HUDEP-2 (cell line): Measurements from ENCODE around the gene CAMK1.

Source experiments
- DNase-seq, 76 experiments: peaks; one replicate each; lab custom pipeline; 2025; ENCODE audit not compliant: unreplicated experiment in 76 of 76; lab: John Stamatoyannopoulos, UW

CAMK1 gene

DNA sequence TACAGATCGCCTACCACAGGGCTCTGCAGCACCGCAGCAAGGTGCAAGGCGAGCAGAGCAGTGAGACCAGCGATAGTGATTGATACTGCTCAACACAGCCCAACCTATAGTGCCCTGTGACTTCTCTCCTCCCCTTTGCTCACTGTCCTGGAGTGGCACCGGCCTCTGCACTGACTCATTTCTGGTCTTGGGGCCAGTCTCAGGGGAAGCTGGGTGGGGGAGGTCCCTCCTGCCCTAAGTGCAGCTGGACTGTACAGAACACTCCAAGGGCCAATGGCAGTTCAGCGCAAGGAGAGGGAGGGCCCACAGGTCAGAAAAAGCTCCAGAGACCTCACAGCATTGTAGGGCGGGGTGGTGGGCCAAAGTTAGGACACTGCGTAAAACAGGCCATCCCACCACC is 22.5 kb downstream of the CAMK1 start:
- peak in 20 of 76 experiments; percentile 2 to 68 (median 34) for DNase-seq

DNA sequence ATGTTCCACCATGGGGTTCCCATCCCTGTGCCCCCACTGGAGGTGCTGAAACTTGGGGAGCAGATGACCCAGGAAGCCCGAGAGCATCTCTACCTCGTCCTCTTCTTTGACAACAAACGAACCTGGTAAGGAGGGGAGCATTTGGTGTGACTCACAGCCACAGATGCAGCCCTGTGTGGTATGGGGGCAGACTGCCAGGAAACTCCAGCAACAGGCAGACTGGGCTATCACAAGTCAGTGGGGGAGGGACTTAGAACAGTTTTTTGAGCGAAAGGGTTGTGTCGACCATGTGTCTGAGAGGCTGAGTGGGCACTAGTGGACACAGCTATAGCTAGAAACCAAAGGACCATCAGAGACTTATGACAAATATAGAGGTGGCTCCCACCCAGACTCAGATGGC is 23.4 kb downstream of the CAMK1 start:
- peak in 69 of 76 experiments; percentile 8 to 89 (median 59) for DNase-seq

GRCh38 chr3:9745521-9745920 is 24.2 kb downstream of the CAMK1 start:
- no peak for DNase-seq

- no peak for DNase-seq
Measured at GRCh38 chr3:9744162-9744561, 25.6 kb downstream of the CAMK1 start.

- no peak for DNase-seq
Measured at GRCh38 chr3:9743548-9743947, 26.2 kb downstream of the CAMK1 start.

GRCh38 chr3:9742560-9742959 is 27.2 kb downstream of the CAMK1 start:
- no peak for DNase-seq

DNA sequence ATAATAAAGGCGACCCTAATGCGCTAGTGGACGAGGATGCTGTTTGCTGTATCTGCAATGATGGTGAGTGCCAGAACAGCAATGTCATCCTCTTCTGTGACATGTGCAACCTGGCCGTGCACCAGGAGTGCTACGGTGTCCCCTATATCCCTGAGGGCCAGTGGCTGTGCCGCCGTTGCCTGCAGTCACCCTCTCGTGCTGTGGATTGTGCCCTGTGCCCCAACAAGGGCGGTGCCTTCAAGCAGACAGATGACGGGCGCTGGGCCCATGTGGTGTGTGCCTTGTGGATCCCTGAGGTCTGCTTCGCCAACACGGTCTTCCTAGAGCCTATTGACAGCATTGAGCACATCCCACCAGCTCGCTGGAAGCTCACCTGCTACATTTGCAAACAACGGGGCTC is 30.6 kb downstream of the CAMK1 start:
- DNase-seq: no peak

DNA sequence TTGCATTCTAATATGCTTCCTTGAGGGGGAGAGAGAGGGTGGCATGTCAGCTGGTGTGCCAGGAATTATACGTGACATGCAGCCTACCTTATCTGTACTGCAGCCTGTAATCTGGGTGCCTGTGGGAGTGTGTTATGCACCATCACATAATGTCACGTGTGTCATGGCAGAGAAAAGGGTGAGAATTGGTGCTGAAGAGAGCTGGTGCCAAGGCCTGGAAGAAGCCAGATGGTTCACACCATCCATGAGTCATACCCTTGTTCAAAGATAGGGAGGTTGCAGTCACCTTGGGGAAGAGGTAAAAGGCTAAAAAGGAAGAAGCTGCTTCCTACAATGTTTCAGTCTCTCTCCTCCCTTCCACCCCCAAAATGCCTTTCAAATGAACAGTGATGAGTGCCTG is 32.9 kb downstream of the CAMK1 start:
- DNase-seq: peak in 72 of 76 experiments; percentile 9 to 85 (median 55)

DNA sequence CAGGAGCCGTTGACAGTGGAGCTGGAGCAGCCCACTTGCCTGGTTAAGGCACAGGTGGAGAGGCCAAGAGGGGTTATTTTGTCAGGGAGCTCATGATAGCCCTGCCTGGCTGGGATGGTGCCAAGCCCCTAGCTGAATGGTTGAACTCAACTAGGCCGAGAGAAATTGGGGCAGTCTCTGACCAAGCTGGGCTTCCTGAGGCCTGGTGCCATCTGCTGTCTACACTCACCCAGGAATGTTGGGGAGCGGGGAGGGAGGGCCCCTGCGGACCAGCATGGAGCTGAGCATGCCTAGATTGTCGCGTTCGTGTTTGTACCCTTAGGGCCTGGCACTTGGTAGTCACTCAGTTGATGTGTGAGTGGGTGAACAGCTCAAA is 37.0 kb downstream of the CAMK1 start:
- peak in 7 of 76 experiments; percentile 4 to 24 (median 8) for DNase-seq

GRCh38 chr3:9732080-9732739 is 37.5 kb downstream of the CAMK1 start:
- peak in 2 of 76 experiments; percentile 12 to 13 for DNase-seq

DNA sequence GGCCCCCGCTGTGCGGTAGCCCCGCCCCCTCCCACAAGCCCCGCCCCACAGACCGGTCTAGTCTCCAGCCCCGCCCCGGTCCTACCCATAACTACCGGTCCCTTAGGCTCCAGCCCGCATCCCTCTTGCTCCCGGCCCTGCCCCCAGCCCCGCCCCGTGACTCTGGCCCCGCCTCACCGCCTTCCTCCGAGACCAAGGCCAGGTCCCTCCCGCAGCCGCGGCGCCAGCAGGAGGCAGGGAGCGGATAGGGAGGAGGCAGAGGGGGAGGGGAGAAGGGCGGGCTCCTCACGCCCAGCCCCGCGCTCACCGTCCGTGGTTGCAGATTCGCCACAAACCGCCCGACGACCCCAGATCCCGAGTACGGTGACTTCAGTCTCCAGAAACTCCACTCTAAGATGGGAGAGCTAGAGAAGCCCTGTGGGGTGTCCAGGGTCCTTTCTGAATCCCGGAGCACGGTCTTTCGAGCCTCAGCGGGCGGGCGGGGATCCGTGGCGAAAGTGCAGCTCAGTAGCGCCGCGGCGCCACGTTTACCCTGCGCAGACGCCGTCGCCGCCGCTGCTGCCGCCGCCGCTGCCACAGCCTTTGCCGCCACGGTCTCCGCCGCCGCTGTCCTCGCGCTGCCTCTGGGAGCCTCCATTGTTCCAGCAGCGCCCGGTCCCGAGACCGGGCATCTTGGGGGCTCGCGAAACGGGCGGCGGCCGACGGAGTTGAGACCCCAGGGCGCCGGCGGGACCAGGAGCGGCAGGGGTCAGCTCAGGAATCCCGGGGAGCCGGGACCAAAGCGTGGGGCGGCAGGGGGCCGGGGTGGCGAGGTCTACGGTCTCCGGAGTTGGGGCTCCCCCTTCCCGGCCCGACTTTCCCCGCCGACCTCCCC is 38.3 kb downstream of the CAMK1 start, which contains the start of gene BRPF1:
Gene BRPF1, plus strand, starts transcription at position 530 of the 874 bp plus-strand sequence. CDS start 2,406 bp downstream, outside the sequence.
- peak; percentile 65 to 99 (median 98) for DNase-seq

DNA sequence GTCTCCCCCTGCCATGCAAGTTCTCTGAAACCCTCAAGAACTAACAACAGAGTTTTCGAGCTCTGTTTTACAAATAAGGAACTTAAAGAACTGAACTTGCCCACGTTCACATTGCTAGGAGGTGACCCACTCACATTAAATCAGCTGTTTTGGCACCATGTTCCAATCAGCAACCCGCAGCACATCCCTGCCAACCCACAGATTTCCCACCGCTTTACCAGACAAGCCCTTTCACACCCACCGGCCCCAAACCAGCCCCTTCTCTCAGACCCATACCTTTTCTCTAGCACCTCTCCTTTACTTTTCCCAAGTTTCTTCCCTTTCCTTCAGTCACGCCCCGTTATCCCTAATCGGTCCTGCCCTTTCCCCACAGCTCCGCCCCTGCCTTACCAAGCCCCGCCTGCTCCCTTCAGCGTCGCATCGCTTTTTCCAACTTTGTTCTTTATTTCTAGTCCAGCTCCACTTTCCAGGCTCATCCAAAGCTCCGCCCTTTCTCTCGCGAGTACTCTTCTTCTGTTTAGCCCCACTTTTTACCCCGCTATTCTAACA is 39.0 kb downstream of the CAMK1 start:
- peak in 6 of 76 experiments; percentile 49 to 72 (median 65) for DNase-seq

GRCh38 chr3:9729419-9729818 is 40.3 kb downstream of the CAMK1 start:
- DNase-seq: no peak

DNA sequence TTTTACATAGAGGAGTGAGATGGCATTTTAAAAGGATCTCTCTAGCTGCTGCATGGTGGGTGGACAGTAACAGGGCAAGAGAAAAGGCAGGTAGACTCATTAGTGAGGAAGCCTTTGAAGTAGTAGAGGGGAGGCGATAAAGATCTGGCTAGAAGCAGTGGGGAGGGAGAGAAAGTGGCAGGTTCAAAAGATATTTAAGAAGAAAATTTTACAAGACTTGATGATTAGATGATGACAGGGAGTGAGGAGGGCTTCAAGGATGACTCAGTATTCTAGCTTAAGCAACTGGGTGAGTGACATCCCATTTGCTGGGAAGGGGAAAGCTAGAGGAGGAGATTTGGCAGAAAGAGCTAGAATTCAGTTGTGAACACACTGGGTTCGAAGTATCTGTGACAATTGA is 42.0 kb downstream of the CAMK1 start:
- no peak for DNase-seq

GRCh38 chr3:9727041-9727595 is 42.6 kb downstream of the CAMK1 start:
- DNase-seq: peak in 36 of 76 experiments; percentile 5 to 71 (median 32)

GRCh38 chr3:9725775-9726515 is 43.8 kb downstream of the CAMK1 start:
- DNase-seq: no peak

- DNase-seq: no peak
Measured at GRCh38 chr3:9721700-9722060, 48.1 kb downstream of the CAMK1 start.

GRCh38 chr3:9721015-9721699 is 48.6 kb downstream of the CAMK1 start:
- DNase-seq: no peak

GRCh38 chr3:9718118-9718517 is 51.6 kb downstream of the CAMK1 start:
- DNase-seq: no peak

DNA sequence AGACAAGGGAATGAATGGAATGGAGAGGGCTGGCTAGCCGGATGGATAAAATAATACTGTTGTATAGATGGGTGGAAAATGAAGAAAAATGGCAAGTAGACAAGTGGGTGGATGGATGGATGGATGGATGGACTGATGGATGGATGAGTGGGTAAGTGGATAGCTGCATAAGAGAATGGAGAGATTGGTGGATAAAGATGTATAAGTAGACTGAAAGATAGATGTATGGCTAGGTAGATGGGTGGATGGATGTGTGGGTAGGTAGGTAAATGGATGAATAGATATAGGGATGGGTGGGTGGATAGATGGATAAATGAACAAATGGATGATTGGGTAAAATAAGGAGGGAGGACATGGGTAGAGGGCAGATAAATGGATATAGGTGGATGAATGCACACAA is 52.2 kb downstream of the CAMK1 start:
- DNase-seq: no peak
